CD4-positive, alpha-beta T cell (primary cell): ENCODE data around the gene LGR4. TPM values are rescaled to one million over a fixed set of nuclear protein-coding genes. Genes with fewer than 3 reads are reported as not detected.

ENCODE experiments used
- ATAC-seq: fragments of 200-7000 bp; cut with Tn5 transposase; one replicate; pipeline ENCODE4 v1.10.0; 2022; ENCODE audit warnings: mild to moderate bottlenecking; ENCODE audit not compliant: poor library complexity
- CTCF ChIA-PET: fragments of 350-600 bp; sonication (Branson Sonifier 250); formaldehyde crosslinking; loops from one replicate; lab custom pipeline; 2021; ENCODE audit warnings: antibody characterized with exemption, inconsistent platforms; lab: Charles Lee
- POLR2A ChIA-PET: fragments of 350-600 bp; sonication (Branson Sonifier 250); formaldehyde crosslinking; loops from one replicate; lab custom pipeline; 2021; ENCODE audit warnings: antibody characterized with exemption, inconsistent platforms; lab: Charles Lee
- DNase-seq, 14 experiments: peaks; one replicate each; pipeline ENCODE4 v3.0.0-alpha.2; 2013 to 2020; ENCODE audit warnings: mixed read lengths in 2 of 14
- H3K27ac ChIP-seq, 2 donors: one replicate each; pipeline versions ENCODE4 v1.5.1 to v1.7.0; 2013; ENCODE audit warnings: low read length in 2 of 2, low read depth in 1 of 2, mild to moderate bottlenecking in 1 of 2
- H3K27me3 ChIP-seq, 2 experiments: 1 replicate in 1 of 2; 2 replicates in 1 of 2; pipeline versions ENCODE4 v1.6.1 to v1.7.0; 2013; ENCODE audit warnings: low read length in 2 of 2, control low read depth in 1 of 2, mild to moderate bottlenecking in 1 of 2, moderate library complexity in 1 of 2; ENCODE audit not compliant: insufficient read depth in 2 of 2, control insufficient read depth in 1 of 2
- H3K36me3 ChIP-seq: one replicate; pipeline ENCODE4 v1.6.1; 2013; ENCODE audit warnings: low read length, control low read depth; ENCODE audit not compliant: insufficient read depth
- H3K4me1 ChIP-seq: one replicate; pipeline ENCODE4 v1.6.1; 2013; ENCODE audit warnings: low read length, control low read depth; ENCODE audit not compliant: insufficient read depth
- H3K4me3 ChIP-seq: one replicate; pipeline ENCODE4 v1.5.1; 2013; ENCODE audit warnings: mild to moderate bottlenecking, low read length, moderate library complexity
- H3K9me3 ChIP-seq, 2 experiments: 1 replicate in 1 of 2; 2 replicates in 1 of 2; pipeline versions ENCODE4 v1.6.1 to v1.7.0; 2013; ENCODE audit warnings: low read length in 2 of 2, mild to moderate bottlenecking in 2 of 2, control low read depth in 1 of 2, moderate library complexity in 1 of 2; ENCODE audit not compliant: control insufficient read depth in 1 of 2, insufficient read depth in 1 of 2
- H3K27ac Mint-ChIP-seq: one replicate; pipeline ENCODE4 v1.8.0; 2020; ENCODE audit warnings: mixed read lengths
- H3K27me3 Mint-ChIP-seq: one replicate; pipeline ENCODE4 v1.8.0; 2021; ENCODE audit warnings: mixed read lengths
- H3K36me3 Mint-ChIP-seq: one replicate; pipeline ENCODE4 v1.8.0; 2021; ENCODE audit warnings: low read depth, mixed read lengths
- H3K4me1 Mint-ChIP-seq: one replicate; pipeline ENCODE4 v1.8.0; 2021; ENCODE audit warnings: low read depth, mixed read lengths
- H3K4me3 Mint-ChIP-seq: one replicate; pipeline ENCODE4 v1.8.0; 2020; ENCODE audit warnings: mild to moderate bottlenecking, mixed read lengths
- H3K9me3 Mint-ChIP-seq: one replicate; pipeline ENCODE4 v1.8.0; 2020; ENCODE audit warnings: mixed read lengths
- CTCF ChIP-seq: fragments of 200-600 bp; IDR thresholded peaks from one replicate; pipeline ENCODE4 v1.8.0; 2022; ENCODE audit warnings: antibody characterized with exemption, mild to moderate bottlenecking
- intact Hi-C, 2 experiments: fragments of 100-400 bp; cut with DNase I in 1 of 2; cut with micrococcal nuclease in 1 of 2; formaldehyde crosslinking; loops; one replicate each; pipeline versions ENCODE4 v1.15.1 to v1.9.0; 2023 to 2025; cut with DNase I, micrococcal nuclease
- total RNA-seq, 174 experiments: library from RNA in 2 of 174; stranded (reverse) in 2 of 174; gene quantifications; one replicate each; pipeline ENCODE4 v1.2.3 and lab custom pipeline; 2021 to 2026

Gene LGR4
- total RNA-seq, 2 experiments from 2014 or later, result 0.69 to 0.87 TPM

- no peak overlapping the region for H3K27ac Mint-ChIP-seq
- peaks cover 7% of the 10 kb centered on the region for H3K27me3 Mint-ChIP-seq
- no peaks in the 10 kb centered on the region for H3K4me1 ChIP-seq
- no peaks in the 10 kb centered on the region for H3K4me1 Mint-ChIP-seq
- no peaks in the 10 kb centered on the region for H3K36me3 ChIP-seq
- H3K27ac ChIP-seq, result no peak overlapping the region
- no peaks in the 10 kb centered on the region for H3K27me3 ChIP-seq
- ChIA-PET CTCF (no interaction called here), POLR2A (no interaction called here)
- H3K36me3 Mint-ChIP-seq, result no peaks in the 10 kb centered on the region
- no peaks in the 10 kb centered on the region for H3K9me3 ChIP-seq
- H3K4me3 Mint-ChIP-seq, result no peak overlapping the region
- intact Hi-C loops, result no loop called here
- no peak overlapping the region for H3K4me3 ChIP-seq
- H3K9me3 Mint-ChIP-seq, result no peaks in the 10 kb centered on the region
- DNase-seq (no peak), ATAC-seq (no peak)
- TF ChIP-seq CTCF, result no peak
These were observed 16.9 kb downstream of the LGR4 start for GRCh38 chr11:27455667-27456066.

DNA sequence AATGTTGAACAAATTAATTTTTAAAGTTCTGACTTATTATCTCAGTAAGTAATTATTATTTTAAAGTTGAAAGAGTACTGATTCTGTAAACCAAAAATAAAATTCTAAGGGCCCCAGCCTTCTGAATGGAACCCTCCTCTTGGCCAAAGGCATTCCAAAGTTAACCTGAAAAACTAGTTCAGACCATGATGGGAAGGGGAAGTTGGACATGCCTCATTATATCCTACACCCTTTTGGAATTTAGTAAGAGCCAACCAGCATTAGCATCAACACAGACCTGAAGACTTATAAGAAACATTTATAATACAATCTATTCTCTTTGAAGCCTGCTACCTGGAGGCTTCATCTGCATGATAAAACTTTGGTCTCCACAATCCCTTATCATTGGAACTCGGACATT, 18.9 kb downstream of the LGR4 start:
- TF ChIP-seq CTCF, result no peak
- Histone ChIP-seq H3K9me3 (no peaks in the 10 kb centered on the region), H3K4me1 (no peaks in the 10 kb centered on the region), H3K27me3 (no peaks in the 10 kb centered on the region), H3K4me3 (no peak overlapping the region), H3K36me3 (no peaks in the 10 kb centered on the region), H3K27ac (no peak overlapping the region)
- H3K4me1 Mint-ChIP-seq, result no peaks in the 10 kb centered on the region
- no peak overlapping the region for H3K27ac Mint-ChIP-seq
- no peak for ATAC-seq
- H3K4me3 Mint-ChIP-seq, result no peak overlapping the region
- DNase-seq, result no peak
- ChIA-PET POLR2A (no interaction called here), CTCF (no interaction called here)
- intact Hi-C loops, result no loop called here
- H3K27me3 Mint-ChIP-seq, result no peaks in the 10 kb centered on the region
- H3K9me3 Mint-ChIP-seq, result no peaks in the 10 kb centered on the region
- H3K36me3 Mint-ChIP-seq, result no peaks in the 10 kb centered on the region

- ChIA-PET CTCF (no interaction called here), POLR2A (no interaction called here)
- no peak for DNase-seq
- Histone ChIP-seq H3K9me3 (no peaks in the 10 kb centered on the region), H3K36me3 (no peaks in the 10 kb centered on the region), H3K4me3 (no peak overlapping the region), H3K27me3 (no peaks in the 10 kb centered on the region), H3K27ac (no peak overlapping the region), H3K4me1 (no peaks in the 10 kb centered on the region)
- H3K4me1 Mint-ChIP-seq, result no peaks in the 10 kb centered on the region
- no peak overlapping the region for H3K27ac Mint-ChIP-seq
- no peaks in the 10 kb centered on the region for H3K9me3 Mint-ChIP-seq
- intact Hi-C loops, result no loop called here
- no peak overlapping the region for H3K4me3 Mint-ChIP-seq
- no peaks in the 10 kb centered on the region for H3K27me3 Mint-ChIP-seq
- no peaks in the 10 kb centered on the region for H3K36me3 Mint-ChIP-seq
- TF ChIP-seq CTCF, result no peak
- ATAC-seq, result no peak
These were observed 20.4 kb downstream of the LGR4 start for GRCh38 chr11:27452147-27452546.
